Pancreas (tissue), 10 donors: Measurements from ENCODE around the gene PAXX. TPM values are rescaled to one million over a fixed set of nuclear protein-coding genes. Genes with fewer than 3 reads are reported as not detected.

Experiments used
- ATAC-seq, 4 donors: fragments of 200-7000 bp; cut with Tn5 transposase; one replicate each; pipeline versions ENCODE4 v1.8.0 to v1.9.1; 2020; ENCODE audit warnings: mild to moderate bottlenecking in 4 of 4, moderate library complexity in 4 of 4
- DNase-seq, 6 donors: peaks; one replicate each; pipeline ENCODE4 v3.0.0-alpha.2; 2020
- FAIRE-seq: peaks from 2 replicates; lab custom pipeline; 2012; peaks lifted over from hg19 to GRCh38; lab: Jason Lieb, UNC
- H3K27ac ChIP-seq, 4 donors: fragments of 200-600 bp; sonication (generic); 1 replicate in 3 of 4; 2 replicates in 1 of 4; pipeline versions ENCODE4 v1.5.0 to v1.8.0; 2020
- H3K27me3 ChIP-seq, 4 donors: fragments of 200-600 bp; one replicate each; pipeline ENCODE4 v1.8.0; 2021
- H3K36me3 ChIP-seq, 3 donors: fragments of 200-600 bp; sonication (generic) in 1 of 3; one replicate each; pipeline versions ENCODE4 v1.5.0 to v1.8.0; 2020 to 2021
- H3K4me1 ChIP-seq, 3 donors: fragments of 200-600 bp; one replicate each; pipeline ENCODE4 v1.8.0; 2021
- H3K4me3 ChIP-seq, 4 donors: fragments of 200-600 bp; sonication (generic) in 2 of 4; one replicate each; pipeline versions ENCODE4 v1.5.0 to v1.8.0; 2020 to 2021
- H3K9me3 ChIP-seq, 4 donors: fragments of 200-600 bp; one replicate each; pipeline ENCODE4 v1.8.0; 2021
- CTCF ChIP-seq, 4 donors: fragments of 200-600 bp; sonication (generic) in 3 of 4; IDR thresholded peaks; one replicate each; pipeline versions ENCODE4 v1.5.0 to v1.8.0; 2021; ENCODE audit warnings: antibody characterized with exemption in 4 of 4
- WGBS, 2 donors: extraction: QIAGEN DNeasy Blood & Tissue Kit; methylation state at CpG; one replicate each; pipeline ENCODE4 v1.1.7; 2013; 5-methylcytosine and 5-hydroxymethylcytosine counted together
- intact Hi-C, 3 donors: fragments of 100-400 bp; cut with DNase I; formaldehyde crosslinking; loops; one replicate each; pipeline versions ENCODE4 v1.11.1 to v1.14.2; 2022
- polyA plus RNA-seq, 2 donors: library from polyadenylated mRNA; stranded (reverse); fragments of 200-250 nt; gene quantifications; one replicate each; pipeline ENCODE4 v1.2.3, GENCODE V29; 2013
- total RNA-seq, 6 donors: library from RNA; stranded (reverse); fragmentation: NEBNext Ultra II Directional in 4 of 6; extraction: Animal tissue kit (Norgen Biotek cat#: 25700) in 4 of 6; gene quantifications; one replicate each; pipeline versions ENCODE4 v1.2.1 to v1.2.4, GENCODE V29; 2021 to 2023
- donor health status: healthy with polysubstance abuse.
- donor health status: DM: no; HTN: no; CAD: no; lungs with moderate emphysema.
- donor health status: DM: no; HTN: no; CAD: no.
- donor health status: control.
- donor health status: control.
- donor health status: Bipolar disorder and iron deficiency.
- donor health status: DM: yes; HTN: yes; CAD: no.
- donor health status: DM: no; HTN: no; CAD: no.
- donor health status: DM: no; HTN: no; CAD: no.
- donor health status: DM: yes; HTN: yes; CAD: no.

The PAXX gene
- total and polyA plus RNA-seq, 8 donors, result 16.0 to 222 (median 21.0) TPM

- Histone ChIP-seq H3K4me1 (no peaks in the 10 kb centered on the region), H3K4me3 (no peak overlapping the region), H3K27me3 (no peaks in the 10 kb centered on the region), H3K9me3 (no peaks in the 10 kb centered on the region), H3K36me3 (no peaks in the 10 kb centered on the region), H3K27ac (no peak overlapping the region)
- DNase-seq, result peak in 1 of 6 donors; percentile 76
- no peak for FAIRE-seq
- ATAC-seq, result no peak
- 83 to 91% methylated on average over 25 to 28 of the region's 28 CpGs for WGBS, 2 donors
- TF ChIP-seq CTCF (IDR thresholded peaks at IDR 0.05), result no peak
- intact Hi-C loops, result loop anchor here in 1 of 3 donors (10.0 kb wide), 1 partner anchor 66 kb away; the partner anchor contains the start of gene ABCA2
Observed at GRCh38 chr9:136958898-136959850, 33.0 kb upstream of the PAXX start.

- H3K4me1 ChIP-seq, result no peaks in the 10 kb centered on the region
- ATAC-seq (no peak), FAIRE-seq (no peak), DNase-seq (no peak)
- H3K27me3 ChIP-seq, result no peaks in the 10 kb centered on the region
- no peak for TF ChIP-seq CTCF (IDR thresholded peaks at IDR 0.05)
- intact Hi-C loops, result loop anchor here in 1 of 3 donors (5.0 kb wide), 1 partner anchor 62 kb away; no protein-coding TSS in a partner anchor
- WGBS, 2 donors, result 70 to 76% methylated on average over 19 of the region's 19 CpGs
- no peak overlapping the region for H3K27ac ChIP-seq
- H3K9me3 ChIP-seq, result no peaks in the 10 kb centered on the region
- no peaks in the 10 kb centered on the region for H3K36me3 ChIP-seq
- H3K4me3 ChIP-seq, result no peak overlapping the region
Observed at GRCh38 chr9:136960212-136960937, 31.8 kb upstream of the PAXX start.

GRCh38 chr9:136960938-136961275 lies 31.3 kb upstream of the PAXX start:
- WGBS, 2 donors, result 83 to 88% methylated on average over 15 of the region's 15 CpGs
- no peak for DNase-seq
- intact Hi-C loops, result loop anchor here in 1 of 3 donors (5.0 kb wide), 1 partner anchor 61 kb away; no protein-coding TSS in a partner anchor
- Histone ChIP-seq H3K9me3 (no peaks in the 10 kb centered on the region), H3K4me1 (no peaks in the 10 kb centered on the region), H3K27me3 (no peaks in the 10 kb centered on the region), H3K27ac (no peak overlapping the region), H3K36me3 (no peaks in the 10 kb centered on the region), H3K4me3 (no peak overlapping the region)
- FAIRE-seq, result no peak
- ATAC-seq, result no peak
- TF ChIP-seq CTCF (IDR thresholded peaks at IDR 0.05), result no peak

- no peaks in the 10 kb centered on the region for H3K9me3 ChIP-seq
- no peak overlapping the region for H3K4me3 ChIP-seq
- no peaks in the 10 kb centered on the region for H3K36me3 ChIP-seq
- intact Hi-C loops, result loop anchor here in 1 of 3 donors (5.0 kb wide), 1 partner anchor 61 kb away; no protein-coding TSS in a partner anchor
- no peaks in the 10 kb centered on the region for H3K27me3 ChIP-seq
- no peak for DNase-seq
- 78 to 89% methylated on average over 14 to 23 of the region's 23 CpGs for WGBS, 2 donors
- H3K4me1 ChIP-seq, result peaks cover 0 to 5% (median 4%) of the 10 kb centered on the region in 3 donors
- FAIRE-seq, result no peak
- no peak overlapping the region for H3K27ac ChIP-seq
- peak in 3 of 4 donors; percentile 18 to 28 (median 20) for ATAC-seq
- no peak for TF ChIP-seq CTCF (IDR thresholded peaks at IDR 0.05)
Observed at GRCh38 chr9:136961279-136962065, 30.8 kb upstream of the PAXX start.
